Inflammatory macrophage treated with lipopolysaccharide for 1 hour (primary cell): ENCODE data around the gene BTRC.

Experiments
- DNase-seq, 2 donors: peaks; one replicate each; pipeline ENCODE4 v3.0.0-alpha.2; 2020 to 2022

BTRC gene

GRCh38 chr10:101550965-101551364 lies 197.0 kb downstream of the BTRC start:
- no peak for DNase-seq

- no peak for DNase-seq
Measured at GRCh38 chr10:101552442-101552841, 198.5 kb downstream of the BTRC start.

GRCh38 chr10:101557541-101557940 lies 203.6 kb downstream of the BTRC start:
- no peak for DNase-seq

- DNase-seq, result no peak
Measured at GRCh38 chr10:101558204-101558603, 204.2 kb downstream of the BTRC start.

GRCh38 chr10:101558671-101559595 lies 205.0 kb downstream of the BTRC start:
- no peak for DNase-seq

- DNase-seq, result no peak
Measured at GRCh38 chr10:101559596-101560297, 205.8 kb downstream of the BTRC start.

GRCh38 chr10:101560298-101561067 lies 206.5 kb downstream of the BTRC start:
- no peak for DNase-seq

- DNase-seq, result no peak
Measured at GRCh38 chr10:101561068-101561915, 207.3 kb downstream of the BTRC start.

GRCh38 chr10:101562231-101562630 lies 208.3 kb downstream of the BTRC start:
- DNase-seq, result no peak

GRCh38 chr10:101563007-101563406 lies 209.0 kb downstream of the BTRC start:
- no peak for DNase-seq

- no peak for DNase-seq
Measured at GRCh38 chr10:101563497-101564040, 209.6 kb downstream of the BTRC start.

- DNase-seq, result no peak
Measured at GRCh38 chr10:101564490-101564991, 210.6 kb downstream of the BTRC start.

GRCh38 chr10:101565370-101565900 lies 211.5 kb downstream of the BTRC start:
- no peak for DNase-seq

- DNase-seq, result no peak
Measured at GRCh38 chr10:101565936-101566332, 212.0 kb downstream of the BTRC start.

GRCh38 chr10:101566333-101567164 lies 212.6 kb downstream of the BTRC start:
- no peak for DNase-seq

GRCh38 chr10:101567165-101568006 lies 213.4 kb downstream of the BTRC start:
- no peak for DNase-seq

- no peak for DNase-seq
Measured at GRCh38 chr10:101568054-101568745, 214.2 kb downstream of the BTRC start.

GRCh38 chr10:101569323-101569621 lies 215.3 kb downstream of the BTRC start:
- DNase-seq, result no peak
